HG03060 (cell line): ENCODE data around the gene OTOP2.
"Not testable (repeated sequence)": the region's sequence is repeated elsewhere in the genome, so short reads cannot be mapped to it uniquely, and the experiment has no call there.

Source experiments
- ATAC-seq: cut with Tn5 transposase; IDR thresholded peaks from one replicate; pipeline ENCODE4 v1.9.1; 2021; ENCODE audit warnings: low read depth, moderate number of reproducible peaks; ENCODE audit not compliant: unreplicated experiment

The OTOP2 gene

DNA sequence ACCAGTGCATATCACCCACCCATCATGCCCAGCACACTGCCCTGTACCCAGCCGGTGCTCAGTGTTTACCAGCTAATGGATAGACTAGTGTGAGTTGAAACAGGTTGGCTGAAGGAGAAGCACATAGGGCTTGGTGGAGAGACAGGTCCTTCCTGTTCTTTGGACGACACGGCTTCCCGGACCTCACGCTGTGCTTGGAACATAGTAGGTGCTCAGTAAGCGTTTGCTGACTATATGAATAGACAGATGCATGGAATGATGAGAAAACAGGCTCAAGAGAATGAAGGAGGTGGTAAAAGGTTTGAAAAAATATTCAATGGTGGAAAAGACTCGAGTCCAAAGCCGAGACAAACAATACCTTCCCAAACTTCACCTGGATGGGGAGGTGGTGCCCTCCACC lies 23.9 kb upstream of the OTOP2 start:
- no peak for ATAC-seq

- ATAC-seq = no peak
These were observed 22.5 kb upstream of the OTOP2 start for GRCh38 chr17:74901353-74902135.

DNA sequence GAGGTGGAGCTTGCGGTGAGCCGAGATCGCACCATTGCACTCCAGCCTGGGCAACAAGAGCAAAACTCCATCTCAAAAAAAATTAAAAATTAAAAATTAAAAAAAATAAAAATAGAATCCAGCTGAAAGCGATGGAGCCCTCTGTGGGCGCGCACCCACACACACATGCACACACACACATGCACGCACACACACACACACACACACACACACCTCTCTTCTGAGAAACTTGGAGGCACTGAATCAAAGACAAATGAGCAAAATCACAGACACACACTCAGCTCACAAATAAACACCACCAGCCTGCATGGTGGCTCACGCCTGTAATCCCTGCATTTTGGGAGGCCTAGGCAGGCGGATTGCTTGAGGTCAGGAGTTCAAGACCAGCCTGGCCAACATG lies 21.0 kb upstream of the OTOP2 start:
- ATAC-seq = no peak

GRCh38 chr17:74903671-74904070 lies 20.4 kb upstream of the OTOP2 start:
- no peak for ATAC-seq

GRCh38 chr17:74904687-74905409 lies 19.2 kb upstream of the OTOP2 start:
- ATAC-seq = no peak

GRCh38 chr17:74906214-74906793 lies 17.8 kb upstream of the OTOP2 start:
- ATAC-seq = not testable (repeated sequence)

DNA sequence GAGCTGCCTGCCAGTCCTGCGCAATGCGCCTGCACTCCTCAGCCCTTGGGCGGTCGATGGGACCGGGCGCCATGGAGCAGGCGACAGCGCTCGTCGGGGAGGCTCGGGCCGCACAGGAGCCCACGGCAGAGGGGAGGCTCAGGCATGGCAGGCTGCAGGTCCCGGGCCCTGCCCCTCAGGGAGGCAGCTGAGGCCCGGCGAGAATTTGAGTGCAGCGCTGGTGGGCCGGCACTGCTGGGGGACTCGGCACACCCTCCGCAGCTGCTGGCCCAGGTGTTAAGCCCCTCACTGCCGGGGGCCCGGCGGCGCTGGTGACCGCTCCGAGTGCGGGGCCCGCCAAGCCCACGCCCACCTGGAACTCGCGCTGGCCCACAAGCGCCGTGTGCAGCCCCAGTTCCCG lies 17.1 kb upstream of the OTOP2 start:
- no peak for ATAC-seq

- ATAC-seq = not testable (repeated sequence)
These were observed 15.0 kb upstream of the OTOP2 start for GRCh38 chr17:74909097-74909496.

- not testable (repeated sequence) for ATAC-seq
These were observed 12.7 kb upstream of the OTOP2 start for GRCh38 chr17:74911423-74911822.

DNA sequence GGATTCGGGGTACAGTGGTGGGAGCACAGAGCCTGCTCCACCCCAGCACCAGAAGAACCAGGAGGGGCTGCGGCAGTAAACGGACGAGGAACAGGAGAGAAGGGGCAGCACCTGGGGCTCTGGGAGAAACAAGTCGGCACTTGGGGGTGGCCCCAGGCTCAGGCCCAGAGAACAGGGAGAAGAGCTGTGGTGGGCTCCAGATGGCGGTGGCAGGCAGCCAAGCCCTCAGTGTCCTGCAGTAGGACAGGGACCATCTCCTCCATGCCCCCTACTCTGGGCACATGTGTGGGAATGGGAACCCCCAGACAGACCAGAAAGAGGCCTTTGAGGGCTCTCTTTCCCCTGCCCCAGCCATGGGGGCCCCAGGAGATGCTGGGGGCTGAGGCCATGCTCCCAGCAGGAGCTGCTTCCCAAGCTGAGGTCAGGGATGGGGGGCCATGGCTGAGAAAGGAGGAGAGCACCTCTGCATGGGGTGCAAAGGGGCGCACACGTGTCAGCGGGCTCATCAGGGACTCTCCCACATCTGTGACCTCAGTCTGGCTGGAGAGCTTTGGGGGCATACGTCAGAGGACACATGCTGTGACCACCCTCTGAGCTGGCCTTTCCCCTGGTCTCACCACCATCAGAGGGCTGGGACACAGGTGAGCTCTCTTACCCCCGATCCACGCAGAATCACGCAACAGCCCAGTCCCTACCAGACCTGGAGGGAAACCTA lies 7.8 kb upstream of the OTOP2 start:
- ATAC-seq = no peak

GRCh38 chr17:74916851-74917199 lies 7.2 kb upstream of the OTOP2 start:
- ATAC-seq = no peak

GRCh38 chr17:74917430-74917829 lies 6.6 kb upstream of the OTOP2 start:
- ATAC-seq = no peak

DNA sequence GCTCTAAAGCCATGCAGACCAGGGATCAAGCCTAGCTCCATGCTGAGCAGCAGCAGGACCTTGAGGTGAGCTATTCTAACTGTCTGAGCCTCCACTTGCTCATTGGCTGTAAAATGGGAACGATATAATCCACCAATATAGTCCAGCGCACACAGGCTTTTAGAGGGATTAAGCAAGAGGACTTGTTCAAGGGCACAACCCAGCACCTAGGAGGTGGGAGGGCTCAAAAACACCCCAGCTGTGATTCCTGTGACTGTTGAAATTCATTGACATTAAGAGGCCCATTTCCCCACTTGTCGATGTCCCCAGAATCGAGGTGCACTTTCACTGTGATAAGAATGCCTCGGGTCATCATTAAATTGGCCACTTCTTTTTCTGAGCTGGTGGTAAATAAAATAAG lies 5.2 kb upstream of the OTOP2 start:
- ATAC-seq = no peak

GRCh38 chr17:74919440-74920305 lies 4.4 kb upstream of the OTOP2 start:
- ATAC-seq = no peak

DNA sequence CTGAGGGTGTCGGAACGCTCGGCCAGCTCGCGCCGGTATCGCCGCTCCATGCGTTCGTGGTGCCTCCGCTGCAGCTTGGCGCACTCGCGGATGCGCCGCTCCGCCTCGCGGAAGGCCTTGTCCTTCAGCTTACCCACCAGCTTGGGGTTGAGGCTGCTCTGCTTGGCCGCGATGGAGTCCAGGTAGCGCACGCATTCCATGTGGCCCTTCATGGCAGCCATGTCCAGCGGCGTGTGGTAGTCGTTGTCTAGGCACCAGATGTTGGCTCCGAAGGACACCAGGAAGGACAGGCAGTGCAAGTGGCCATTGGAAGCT lies 3.8 kb upstream of the OTOP2 start:
- ATAC-seq = no peak

- ATAC-seq = no peak
These were observed 3.4 kb upstream of the OTOP2 start for GRCh38 chr17:74920642-74921025.

DNA sequence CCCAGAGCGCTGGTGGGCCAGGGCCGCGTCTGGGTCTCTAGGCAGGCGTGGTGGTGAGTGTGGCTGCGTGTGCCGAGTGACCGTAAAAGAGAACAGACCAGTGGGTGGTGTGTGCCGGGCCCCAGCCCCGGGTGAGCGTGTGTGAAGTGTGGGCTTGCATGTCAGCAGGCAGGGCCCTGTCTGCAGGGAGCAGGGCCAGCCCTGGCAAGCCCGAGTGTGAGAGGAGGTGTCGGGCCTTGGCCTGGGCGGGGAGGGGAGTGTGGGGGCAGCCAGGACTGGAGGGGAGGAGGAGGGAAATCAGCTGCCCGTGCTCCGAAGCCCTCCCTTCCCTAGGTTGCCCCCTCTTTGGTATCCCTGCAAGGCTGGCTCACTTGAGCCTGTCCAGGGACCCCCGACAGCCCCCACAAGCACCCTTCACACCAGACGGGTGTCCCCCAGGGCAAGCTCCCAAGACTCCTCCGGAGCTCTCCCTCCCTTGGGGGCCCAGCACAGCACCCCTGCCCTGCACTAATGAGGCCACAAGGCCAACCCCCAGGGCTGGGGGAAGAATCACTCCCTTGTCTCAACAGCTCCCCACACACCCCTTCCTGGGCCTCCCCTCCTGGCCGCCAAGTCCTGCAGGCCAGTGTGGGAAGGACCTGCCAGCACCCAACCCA lies 2.9 kb upstream of the OTOP2 start:
- no peak for ATAC-seq

GRCh38 chr17:74921769-74922168 lies 2.3 kb upstream of the OTOP2 start:
- no peak for ATAC-seq

DNA sequence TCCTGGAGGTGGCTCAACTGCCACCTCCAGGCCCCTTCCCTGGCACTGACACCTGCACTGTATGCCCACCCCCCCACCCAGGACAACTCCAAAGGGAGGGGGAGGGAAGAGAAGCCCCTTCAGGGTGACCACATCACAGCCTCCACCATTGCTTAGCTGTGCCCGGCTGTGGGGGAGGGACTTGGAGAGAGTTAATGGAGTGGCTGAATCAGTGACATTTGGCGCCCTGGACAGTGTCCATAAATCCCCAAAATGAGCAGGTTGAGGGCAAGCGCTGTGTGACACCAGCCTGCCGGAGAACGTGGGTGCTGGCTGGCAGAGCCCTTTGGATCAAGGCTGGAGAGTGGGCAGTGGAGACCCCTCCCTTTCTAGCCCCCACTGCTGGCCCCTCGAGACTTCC lies 1.9 kb upstream of the OTOP2 start:
- ATAC-seq = no peak
